PFSK-1 (cell line): ENCODE data around the gene PCED1B.

ENCODE experiments used
- FOXP2 ChIP-seq: optimal IDR thresholded peaks from 2 replicates; pipeline ENCODE3; 2011; ENCODE audit warnings: borderline replicate concordance, control low read depth, inconsistent platforms; ENCODE audit not compliant: insufficient read depth; ENCODE audit errors: extremely low read length, extremely low read depth
- POLR2AphosphoS5 ChIP-seq: IDR thresholded peaks from 2 replicates; pipeline ENCODE4 v1.6.1; 2012; ENCODE audit warnings: low read depth, mild to moderate bottlenecking, control low read depth, low read length, moderate library complexity
- SIN3A ChIP-seq: IDR thresholded peaks from 2 replicates; pipeline ENCODE4 v1.6.1; 2012; ENCODE audit warnings: mild to moderate bottlenecking, low read length, moderate library complexity, borderline replicate concordance; ENCODE audit not compliant: insufficient read depth
- TAF1 ChIP-seq: IDR thresholded peaks from 2 replicates; pipeline ENCODE4 v1.6.1; 2012; ENCODE audit warnings: low read length, control low read depth, borderline replicate concordance; ENCODE audit not compliant: insufficient read depth
- TF ChIP-seq, protein P1 (sequence below), 2 experiments: IDR thresholded peaks; 2 replicates each; pipeline versions ENCODE4 v1.6.1 to v1.8.0; 2011 to 2012; ENCODE audit warnings: low read depth in 2 of 2, low read length in 2 of 2, control low read depth in 1 of 2, inconsistent platforms in 1 of 2, mild to moderate bottlenecking in 1 of 2, moderate library complexity in 1 of 2; ENCODE audit not compliant: insufficient read depth in 1 of 2

Gene PCED1B

DNA sequence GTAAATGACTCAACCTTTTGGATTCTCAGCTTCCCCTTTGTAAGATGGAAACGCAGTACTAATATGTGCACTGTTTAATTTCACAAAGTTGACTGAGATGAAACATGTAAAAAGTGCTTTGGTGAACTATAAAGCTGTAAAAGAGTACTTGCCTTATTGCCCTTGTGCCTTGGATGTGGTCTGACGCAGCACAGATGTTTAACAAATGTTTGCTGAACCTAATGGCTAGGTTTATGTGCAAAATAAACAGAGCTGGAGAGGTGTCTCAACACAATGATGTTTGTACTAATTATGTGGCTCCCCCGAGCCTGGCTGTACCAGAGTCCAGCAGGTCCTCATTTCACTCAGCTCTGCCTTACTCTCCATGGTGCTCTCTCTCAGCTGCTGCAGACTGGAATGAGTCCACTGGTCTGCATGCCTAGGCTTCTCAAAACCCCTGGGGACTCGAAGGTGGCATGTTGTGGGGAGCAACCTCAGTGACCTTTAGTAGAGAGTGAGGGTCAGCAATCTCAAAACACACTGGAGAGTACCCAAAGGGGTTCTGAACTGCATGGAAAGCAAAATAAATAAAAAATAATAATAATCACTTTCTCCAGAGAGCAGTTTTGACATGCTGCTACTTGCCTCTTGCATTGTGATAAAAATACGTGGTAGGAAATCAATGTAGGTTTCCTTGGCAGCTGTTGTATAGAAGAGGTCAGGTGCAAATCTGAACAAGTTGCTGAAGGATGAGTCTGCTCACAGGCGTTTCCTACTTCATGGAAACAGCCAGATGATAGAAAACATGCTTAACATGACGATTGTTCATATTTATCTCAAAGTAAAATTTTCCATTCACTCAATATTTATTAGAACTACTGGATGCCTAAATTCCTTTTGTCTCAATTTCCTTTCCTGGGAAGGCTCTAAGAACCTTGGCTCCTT lies 8.9 kb downstream of the PCED1B start:
- TF ChIP-seq TAF1 (no peak), SIN3A (no peak), FOXP2 (no peak), POLR2AphosphoS5 (no peak)
- TF ChIP-seq, protein P1, sequence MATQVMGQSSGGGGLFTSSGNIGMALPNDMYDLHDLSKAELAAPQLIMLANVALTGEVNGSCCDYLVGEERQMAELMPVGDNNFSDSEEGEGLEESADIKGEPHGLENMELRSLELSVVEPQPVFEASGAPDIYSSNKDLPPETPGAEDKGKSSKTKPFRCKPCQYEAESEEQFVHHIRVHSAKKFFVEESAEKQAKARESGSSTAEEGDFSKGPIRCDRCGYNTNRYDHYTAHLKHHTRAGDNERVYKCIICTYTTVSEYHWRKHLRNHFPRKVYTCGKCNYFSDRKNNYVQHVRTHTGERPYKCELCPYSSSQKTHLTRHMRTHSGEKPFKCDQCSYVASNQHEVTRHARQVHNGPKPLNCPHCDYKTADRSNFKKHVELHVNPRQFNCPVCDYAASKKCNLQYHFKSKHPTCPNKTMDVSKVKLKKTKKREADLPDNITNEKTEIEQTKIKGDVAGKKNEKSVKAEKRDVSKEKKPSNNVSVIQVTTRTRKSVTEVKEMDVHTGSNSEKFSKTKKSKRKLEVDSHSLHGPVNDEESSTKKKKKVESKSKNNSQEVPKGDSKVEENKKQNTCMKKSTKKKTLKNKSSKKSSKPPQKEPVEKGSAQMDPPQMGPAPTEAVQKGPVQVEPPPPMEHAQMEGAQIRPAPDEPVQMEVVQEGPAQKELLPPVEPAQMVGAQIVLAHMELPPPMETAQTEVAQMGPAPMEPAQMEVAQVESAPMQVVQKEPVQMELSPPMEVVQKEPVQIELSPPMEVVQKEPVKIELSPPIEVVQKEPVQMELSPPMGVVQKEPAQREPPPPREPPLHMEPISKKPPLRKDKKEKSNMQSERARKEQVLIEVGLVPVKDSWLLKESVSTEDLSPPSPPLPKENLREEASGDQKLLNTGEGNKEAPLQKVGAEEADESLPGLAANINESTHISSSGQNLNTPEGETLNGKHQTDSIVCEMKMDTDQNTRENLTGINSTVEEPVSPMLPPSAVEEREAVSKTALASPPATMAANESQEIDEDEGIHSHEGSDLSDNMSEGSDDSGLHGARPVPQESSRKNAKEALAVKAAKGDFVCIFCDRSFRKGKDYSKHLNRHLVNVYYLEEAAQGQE (IDR thresholded peaks at IDR 0.05; ENCODE audit: insufficient read depth in 1 of 2, low read depth in 2 of 2, low read length in 2 of 2): no peak

DNA sequence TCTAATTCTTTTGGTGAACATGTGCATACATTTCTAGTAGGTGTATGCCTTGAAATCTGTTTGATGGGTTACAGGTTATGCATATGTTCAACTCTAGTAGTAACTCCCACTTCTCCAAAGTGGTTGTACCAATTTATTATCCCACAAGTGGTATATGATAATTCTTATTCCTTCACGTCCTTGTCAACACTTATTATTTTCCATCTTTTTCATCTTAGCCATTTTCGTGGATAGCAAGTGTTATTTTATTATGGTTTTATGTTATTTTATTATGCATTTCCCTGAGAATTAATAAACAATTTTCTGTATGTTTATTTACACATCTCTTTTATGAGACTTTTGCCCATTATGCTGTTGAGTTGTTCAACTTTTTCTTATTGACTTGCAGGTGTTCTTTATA lies 11.6 kb downstream of the PCED1B start:
- TF ChIP-seq TAF1: no peak
- TF ChIP-seq FOXP2: no peak
- TF ChIP-seq, protein P1 (IDR thresholded peaks at IDR 0.05; ENCODE audit: insufficient read depth in 1 of 2, low read depth in 2 of 2, low read length in 2 of 2): no peak
- no peak for TF ChIP-seq POLR2AphosphoS5
- TF ChIP-seq SIN3A: no peak

DNA sequence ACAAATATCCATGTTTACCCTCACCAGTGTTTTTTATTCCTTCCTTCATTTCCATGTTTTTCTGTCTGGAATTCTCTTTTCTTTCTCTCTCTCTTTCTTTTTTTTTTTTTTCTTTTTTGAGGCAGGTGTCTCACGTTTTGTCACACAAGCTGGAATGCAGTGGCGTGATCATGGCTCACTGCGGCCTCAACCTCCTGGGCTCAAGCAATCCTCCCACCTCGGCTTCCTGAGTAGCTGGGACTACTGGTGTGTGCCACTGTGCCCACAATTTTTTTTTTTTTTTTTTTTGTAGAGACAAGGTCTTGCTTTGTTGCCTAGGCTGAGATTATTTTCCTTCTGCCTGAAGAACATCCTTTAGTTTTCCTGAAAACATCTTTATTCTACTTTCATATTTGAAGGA lies 15.4 kb downstream of the PCED1B start:
- TF ChIP-seq POLR2AphosphoS5: no peak
- TF ChIP-seq TAF1: no peak
- no peak for TF ChIP-seq SIN3A
- no peak for TF ChIP-seq FOXP2
- TF ChIP-seq, protein P1 (IDR thresholded peaks at IDR 0.05; ENCODE audit: insufficient read depth in 1 of 2, low read depth in 2 of 2, low read length in 2 of 2): no peak

DNA sequence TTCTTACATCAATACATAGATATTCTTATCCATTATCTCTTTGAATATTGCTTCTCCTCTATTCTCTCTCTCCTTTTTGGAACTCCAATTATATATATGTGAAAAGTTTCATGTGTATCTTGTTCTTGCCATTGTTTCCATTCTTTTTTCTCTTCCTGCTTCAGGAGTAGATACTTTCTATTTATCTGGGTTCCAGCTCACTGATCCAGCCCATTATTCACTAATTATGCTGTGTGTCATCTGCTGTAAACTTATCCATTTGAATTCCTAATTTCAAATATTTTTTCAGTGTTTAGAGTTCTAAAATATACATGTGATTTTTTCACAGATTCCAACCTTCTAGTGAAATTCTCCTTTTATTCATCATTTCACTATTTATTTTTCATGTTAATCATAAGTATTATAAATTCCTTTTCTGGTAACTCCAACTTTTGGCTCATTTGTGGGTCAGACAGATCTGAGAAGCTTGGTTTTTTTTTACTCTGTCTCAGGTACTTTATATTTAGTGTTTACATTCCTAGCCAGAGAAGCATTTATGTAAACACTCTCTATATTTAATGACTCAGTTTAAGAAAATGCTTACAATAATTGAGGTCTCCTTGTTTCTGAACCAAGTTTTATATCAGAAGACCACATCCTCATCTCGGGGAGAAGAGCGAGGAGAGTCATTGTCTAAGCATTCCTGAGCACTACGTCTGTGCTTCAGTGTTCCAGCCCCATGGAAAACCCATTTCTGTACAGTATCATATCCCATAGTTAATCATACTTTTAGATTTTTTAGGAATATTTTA lies 16.2 kb downstream of the PCED1B start:
- TF ChIP-seq TAF1 (no peak), FOXP2 (no peak), SIN3A (no peak), POLR2AphosphoS5 (no peak)
- TF ChIP-seq, protein P1 (IDR thresholded peaks at IDR 0.05; ENCODE audit: insufficient read depth in 1 of 2, low read depth in 2 of 2, low read length in 2 of 2): no peak
